GM21526 (cell line): Measurements from ENCODE around the gene IQCM.

Source experiments
- ATAC-seq: cut with Tn5 transposase; IDR thresholded peaks from one replicate; pipeline ENCODE4 v1.9.1; 2021; ENCODE audit warnings: moderate library complexity; ENCODE audit not compliant: unreplicated experiment, low FRiP score

Gene IQCM

DNA sequence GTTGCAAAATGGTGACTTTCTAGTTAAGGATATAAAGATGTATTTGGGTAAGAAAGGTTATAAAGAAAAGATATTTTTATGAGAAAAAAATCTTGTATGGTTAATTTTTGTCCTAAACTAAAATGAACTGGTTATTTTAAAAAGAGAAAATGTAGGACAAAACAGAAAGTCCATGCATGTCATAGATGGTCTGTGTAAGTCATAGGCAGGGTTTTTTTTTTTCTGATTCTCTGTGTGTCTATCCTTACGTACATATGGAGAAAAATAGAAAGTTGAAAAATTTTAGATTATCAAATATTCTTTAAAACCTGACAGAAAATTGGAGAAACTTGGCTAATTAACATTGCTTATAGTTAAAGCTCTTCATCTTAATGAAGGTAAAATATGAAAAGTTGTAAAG, 493.4 kb downstream of the IQCM start:
- no peak for ATAC-seq

DNA sequence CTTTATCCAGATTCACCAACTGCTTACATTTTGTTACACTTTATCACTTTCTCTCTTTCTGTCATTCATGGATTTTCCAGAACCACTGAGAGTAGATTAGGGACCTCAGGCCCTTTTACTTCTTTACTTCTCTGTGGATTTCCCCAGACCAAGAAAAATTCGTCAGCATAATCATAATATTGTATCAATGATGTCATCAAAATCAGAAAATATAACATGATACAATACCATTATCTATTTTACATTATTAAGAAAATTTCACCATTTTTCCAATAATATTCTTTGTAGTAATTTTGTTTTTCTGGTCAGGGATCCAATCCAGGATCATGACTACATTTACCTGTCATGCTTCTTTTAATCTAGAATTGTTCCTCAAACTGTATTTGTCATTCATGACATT, 494.2 kb downstream of the IQCM start:
- ATAC-seq, result no peak

DNA sequence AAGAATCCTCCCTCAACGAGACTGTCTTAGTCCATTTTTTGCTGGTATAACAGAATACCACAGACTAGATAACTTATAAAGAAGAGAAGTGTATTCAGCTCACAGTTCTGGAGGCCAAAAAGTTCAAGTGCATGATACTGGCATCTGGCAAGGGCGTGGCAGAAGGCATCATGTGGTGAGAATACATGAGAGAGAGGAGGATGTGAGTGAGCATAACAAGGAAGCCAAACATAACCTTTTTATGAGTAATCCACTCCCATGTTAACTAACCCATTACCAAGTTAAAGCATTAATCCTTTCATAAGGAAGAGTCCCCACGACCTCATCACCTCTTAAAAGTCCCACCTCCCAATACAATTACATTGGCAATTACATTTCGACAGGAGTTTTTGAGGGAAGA, 504.6 kb downstream of the IQCM start:
- no peak for ATAC-seq

DNA sequence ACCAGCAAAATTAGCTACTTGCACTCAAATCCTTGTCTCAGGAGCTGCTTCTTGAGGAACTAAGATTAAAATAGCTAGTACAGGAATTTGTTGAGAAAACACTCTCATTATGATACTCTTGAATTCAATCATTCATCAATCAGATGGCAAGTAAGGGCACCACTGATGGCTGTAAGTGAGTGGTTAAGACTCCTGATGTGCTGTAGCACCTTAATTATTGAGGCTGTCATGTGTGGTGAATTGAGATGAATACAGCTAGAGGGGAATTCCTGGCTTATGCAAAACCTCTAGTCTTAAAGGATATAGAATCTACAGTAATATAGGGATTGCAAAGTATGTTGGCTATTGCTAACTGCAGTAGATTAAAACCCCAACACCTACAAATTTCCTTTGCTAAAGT, 509.1 kb downstream of the IQCM start:
- ATAC-seq, result no peak
